Glutamatergic neuron (in vitro differentiated cells): Measurements from ENCODE around the gene PLAAT2. TPM values are rescaled to one million over a fixed set of nuclear protein-coding genes. Genes with fewer than 3 reads are reported as not detected.

Experiments
- DNase-seq: peaks from one replicate; pipeline ENCODE4 v3.0.0; 2022
- H3K27ac Mint-ChIP-seq: one replicate; pipeline ENCODE4 v1.8.0; 2020; ENCODE audit warnings: mild to moderate bottlenecking, mixed read lengths, inconsistent platforms; ENCODE audit not compliant: unreplicated experiment
- H3K27me3 Mint-ChIP-seq: one replicate; pipeline ENCODE4 v1.8.0; 2020; ENCODE audit warnings: mild to moderate bottlenecking, moderate library complexity, mixed read lengths, inconsistent platforms; ENCODE audit not compliant: unreplicated experiment
- H3K36me3 Mint-ChIP-seq: one replicate; pipeline ENCODE4 v1.8.0; 2020; ENCODE audit warnings: mild to moderate bottlenecking, mixed read lengths, inconsistent platforms; ENCODE audit not compliant: unreplicated experiment
- H3K4me1 Mint-ChIP-seq: one replicate; pipeline ENCODE4 v1.8.0; 2020; ENCODE audit warnings: mild to moderate bottlenecking, low read depth, mixed read lengths, inconsistent platforms; ENCODE audit not compliant: unreplicated experiment
- H3K4me3 Mint-ChIP-seq: one replicate; pipeline ENCODE4 v1.8.0; 2020; ENCODE audit warnings: mild to moderate bottlenecking, mixed read lengths, inconsistent platforms; ENCODE audit not compliant: unreplicated experiment
- H3K9me3 Mint-ChIP-seq: one replicate; pipeline ENCODE4 v1.8.0; 2020; ENCODE audit warnings: mild to moderate bottlenecking, moderate library complexity, mixed read lengths, inconsistent platforms; ENCODE audit not compliant: unreplicated experiment
- CTCF ChIP-seq: fragments of 200-600 bp; sonication (generic); IDR thresholded peaks from one replicate; pipeline ENCODE4 v1.5.0; 2021; ENCODE audit not compliant: partially characterized antibody, unreplicated experiment
- total RNA-seq: library from RNA; stranded (reverse); fragmentation: NEBNext Ultra II Directional; extraction: Animal tissue kit (Norgen Biotek cat#: 25700); gene quantifications from one replicate; pipeline ENCODE4 v1.2.1, GENCODE V29; 2021; ENCODE audit not compliant: unreplicated experiment

Gene PLAAT2
- total RNA-seq, 1 donor from 2014 or later, result not detected

- H3K36me3 Mint-ChIP-seq, result peaks cover 22% of the 10 kb centered on the region
- DNase-seq, result no peak
- no peak overlapping the region for H3K4me3 Mint-ChIP-seq
- peaks cover 17% of the 10 kb centered on the region for H3K4me1 Mint-ChIP-seq
- peaks cover 18% of the 10 kb centered on the region for H3K9me3 Mint-ChIP-seq
- no peak overlapping the region for H3K27ac Mint-ChIP-seq
- H3K27me3 Mint-ChIP-seq, result peaks cover 10% of the 10 kb centered on the region
- no peak for TF ChIP-seq CTCF
Observed at GRCh38 chr11:63504054-63504453, 59.1 kb downstream of the PLAAT2 start.

GRCh38 chr11:63503492-63503891 is 59.7 kb downstream of the PLAAT2 start:
- TF ChIP-seq CTCF, result no peak
- H3K9me3 Mint-ChIP-seq, result peaks cover 18% of the 10 kb centered on the region
- H3K4me3 Mint-ChIP-seq, result no peak overlapping the region
- peaks cover 17% of the 10 kb centered on the region for H3K4me1 Mint-ChIP-seq
- no peak overlapping the region for H3K27ac Mint-ChIP-seq
- peaks cover 22% of the 10 kb centered on the region for H3K36me3 Mint-ChIP-seq
- no peak for DNase-seq
- peaks cover 10% of the 10 kb centered on the region for H3K27me3 Mint-ChIP-seq

Other genes with a start within 250 kb of the PLAAT2 start
- gene SLC22A9, start 193.6 kb downstream of the PLAAT2 start, total RNA-seq, result not detected
- gene PLAAT5, start 72.2 kb downstream of the PLAAT2 start, total RNA-seq, result 11.2 TPM
- gene LGALS12, start 57.3 kb downstream of the PLAAT2 start, total RNA-seq, result not detected
- not detected for gene PLAAT4, start 26.6 kb downstream of the PLAAT2 start, total RNA-seq
- gene PLAAT3, start 51.1 kb upstream of the PLAAT2 start, total RNA-seq, result 43.6 TPM
- gene ATL3, start 108.0 kb upstream of the PLAAT2 start, total RNA-seq, result 9.4 TPM
- 338 TPM for gene RTN3, start 118.1 kb upstream of the PLAAT2 start, total RNA-seq
- 216 TPM for gene ZFTA, start 205.4 kb upstream of the PLAAT2 start, total RNA-seq